HL-60 (cell line): ENCODE data around the gene ARHGAP29.
"Not testable (repeated sequence)": the region's sequence is repeated elsewhere in the genome, so short reads cannot be mapped to it uniquely, and the experiment has no call there.

Experiments used
- DNase-seq, 2 experiments: peaks; one replicate each; pipeline ENCODE4 v3.0.0-alpha.2; 2010 to 2020; ENCODE audit warnings: low read depth in 1 of 2, low spot score in 1 of 2
- H3K27ac ChIP-seq: fragments of 250-450 bp; sonication (Bioruptor Pico); replicated peaks from 2 replicates; pipeline ENCODE4 v1.5.1; 2020; ENCODE audit warnings: mild to moderate bottlenecking, moderate library complexity
- H3K27me3 ChIP-seq: fragments of 250-450 bp; sonication (Bioruptor Pico); 2 replicates; pipeline ENCODE4 v1.5.1; 2021; ENCODE audit warnings: mild to moderate bottlenecking, moderate library complexity; ENCODE audit not compliant: insufficient read depth, poor library complexity, severe bottlenecking
- H3K4me3 ChIP-seq: replicated peaks from 2 replicates; pipeline ENCODE4 v1.5.1; 2011; ENCODE audit warnings: mild to moderate bottlenecking, control low read depth, low read length; ENCODE audit not compliant: insufficient read depth
- CTCF ChIP-seq: IDR thresholded peaks from one replicate; pipeline ENCODE4 v1.5.1; 2011; ENCODE audit warnings: low read length, control low read depth, inconsistent platforms; ENCODE audit not compliant: insufficient read depth
- GABPA ChIP-seq: IDR thresholded peaks from 2 replicates; pipeline ENCODE4 v1.6.1; 2012; ENCODE audit warnings: low read depth
- POLR2AphosphoS5 ChIP-seq: IDR thresholded peaks from 2 replicates; pipeline ENCODE4 v1.6.1; 2012; ENCODE audit warnings: low read depth
- REST ChIP-seq: IDR thresholded peaks from 2 replicates; pipeline ENCODE4 v1.6.1; 2012; ENCODE audit warnings: low read depth; ENCODE audit not compliant: insufficient replicate concordance
- SPI1 ChIP-seq: IDR thresholded peaks from 2 replicates; pipeline ENCODE4 v1.6.1; 2012; ENCODE audit warnings: low read depth, mild to moderate bottlenecking, borderline replicate concordance

ARHGAP29 gene

DNA sequence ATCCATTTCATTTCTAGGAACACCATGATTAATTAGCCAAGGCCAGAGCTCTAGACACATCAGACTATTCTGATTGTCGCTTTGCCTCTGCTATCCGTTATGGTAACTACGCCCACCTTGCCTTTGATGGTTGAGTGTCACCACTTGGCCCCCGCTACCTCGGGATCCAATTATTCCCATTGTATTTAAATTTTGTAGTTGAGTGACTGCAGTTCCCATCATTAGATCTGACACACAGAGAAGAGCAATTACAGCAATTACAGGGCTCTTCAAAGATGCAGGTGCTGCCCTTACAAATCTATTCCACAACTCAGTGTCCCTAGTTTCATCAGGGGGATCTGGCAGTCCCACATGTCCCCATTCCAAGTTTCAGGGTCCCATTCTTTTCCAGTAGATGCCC is 71.5 kb downstream of the ARHGAP29 start:
- no peak overlapping the region for H3K27ac ChIP-seq
- H3K4me3 ChIP-seq: no peak overlapping the region
- H3K27me3 ChIP-seq: no peaks in the 10 kb centered on the region
- DNase-seq: no peak
- TF ChIP-seq POLR2AphosphoS5 (no peak), GABPA (no peak), SPI1 (no peak), CTCF (no peak), REST (no peak)

GRCh38 chr1:94164885-94165284 is 72.5 kb downstream of the ARHGAP29 start:
- not testable (repeated sequence) for DNase-seq, H3K4me3 ChIP-seq, H3K27ac ChIP-seq, H3K27me3 ChIP-seq

DNA sequence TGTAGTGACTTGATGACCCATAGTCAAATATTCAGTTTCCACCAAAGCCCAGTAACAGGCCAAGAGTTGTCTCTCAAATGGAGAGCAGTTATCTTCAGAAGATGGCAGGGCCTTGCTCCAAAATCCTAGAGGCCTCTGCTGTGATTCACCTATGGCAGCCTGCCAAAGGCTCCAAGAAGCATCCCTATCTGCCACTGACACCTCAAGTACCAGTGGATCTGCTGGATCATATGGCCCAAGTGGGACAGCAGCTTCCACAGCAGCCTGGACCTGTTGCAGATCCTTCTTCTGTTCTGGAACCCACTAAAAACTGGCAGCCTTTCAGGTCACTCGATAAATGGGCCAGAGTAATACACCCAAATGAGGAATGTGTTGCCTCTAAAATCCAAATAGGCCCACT is 73.3 kb downstream of the ARHGAP29 start:
- H3K27ac ChIP-seq: not testable (repeated sequence)

GRCh38 chr1:94163249-94163648 is 74.1 kb downstream of the ARHGAP29 start:
- H3K27me3 ChIP-seq, DNase-seq, H3K4me3 ChIP-seq, H3K27ac ChIP-seq: not testable (repeated sequence)

More for the DNA sequence above, 73.3 kb downstream of the ARHGAP29 start:
- DNase-seq, H3K27me3 ChIP-seq, H3K4me3 ChIP-seq: not testable (repeated sequence)

DNA sequence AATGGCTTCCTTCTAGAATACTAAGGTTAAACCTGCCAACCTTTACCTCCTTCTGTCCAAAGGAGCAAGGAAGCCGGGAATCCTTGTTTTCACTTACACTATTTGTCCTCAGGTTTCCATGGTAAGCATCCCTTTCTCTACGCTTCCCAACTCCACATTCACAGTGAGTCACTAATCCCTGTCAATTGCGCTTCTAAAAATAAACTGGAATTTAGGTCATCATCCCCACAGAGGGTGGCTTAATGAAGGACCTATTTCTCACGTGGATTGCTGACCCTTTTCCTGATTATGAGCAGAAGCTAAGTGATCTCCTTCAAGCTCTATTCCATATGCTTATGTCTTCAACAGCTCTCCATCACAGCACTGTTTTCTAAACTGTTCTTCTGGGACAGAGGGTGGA is 76.6 kb downstream of the ARHGAP29 start:
- H3K27me3 ChIP-seq: no peaks in the 10 kb centered on the region
- no peak overlapping the region for H3K27ac ChIP-seq
- no peak for TF ChIP-seq POLR2AphosphoS5
- no peak for TF ChIP-seq SPI1
- no peak for TF ChIP-seq GABPA
- TF ChIP-seq REST: no peak
- no peak for TF ChIP-seq CTCF
- no peak for DNase-seq
- H3K4me3 ChIP-seq: no peak overlapping the region
